Endothelial cell of umbilical vein (primary cell): ENCODE data around the gene DOC2B. TPM values are rescaled to one million over a fixed set of nuclear protein-coding genes. Genes with fewer than 3 reads are reported as not detected.

ENCODE experiments used
- BruUV-seq: library from RNA; stranded (reverse); fragments of 400-500 nt; replicated peaks from 2 replicates; lab custom pipeline; 2021; lab: Mats Ljungman, UMichigan
- CTCF ChIA-PET: fragments of 300-600, 350-600 bp; sonication (Branson Sonifier 250); formaldehyde crosslinking; loops from one replicate; lab custom pipeline; 2021; ENCODE audit warnings: antibody characterized with exemption, inconsistent platforms; lab: Charles Lee
- POLR2A ChIA-PET: fragments of 300-600, 350-600 bp; sonication (Branson Sonifier 250); formaldehyde crosslinking; loops from one replicate; lab custom pipeline; 2021; ENCODE audit warnings: antibody characterized with exemption, inconsistent platforms; lab: Charles Lee
- DNase-seq: peaks from one replicate; pipeline ENCODE4 v3.0.0-alpha.2; 2011; ENCODE audit warnings: low read depth, low spot score
- FAIRE-seq: peaks from 2 replicates; lab custom pipeline; 2011; peaks lifted over from hg19 to GRCh38; lab: Jason Lieb, UNC
- H2AFZ ChIP-seq: 2 replicates; pipeline ENCODE4 v1.6.0; 2012; ENCODE audit warnings: low read depth, low read length, control low read depth, inconsistent platforms
- H3K27ac ChIP-seq: 2 replicates; pipeline ENCODE4 v1.5.1; 2011; ENCODE audit warnings: low read depth, mild to moderate bottlenecking, control low read depth, low read length, moderate library complexity; ENCODE audit not compliant: insufficient read depth
- H3K27me3 ChIP-seq, 2 experiments: 2 replicates each; pipeline versions ENCODE4 v1.6.0 to v1.6.1; 2011; ENCODE audit warnings: low read length in 2 of 2, mixed read lengths in 1 of 2; ENCODE audit not compliant: control insufficient read depth in 2 of 2, insufficient read depth in 2 of 2
- H3K36me3 ChIP-seq, 2 experiments: 2 replicates in 1 of 2; 3 replicates in 1 of 2; pipeline ENCODE4 v1.5.1; 2011; ENCODE audit warnings: low read length in 2 of 2, mild to moderate bottlenecking in 1 of 2, moderate library complexity in 1 of 2; ENCODE audit not compliant: control insufficient read depth in 2 of 2, insufficient read depth in 2 of 2; ENCODE audit errors: extremely low read depth in 1 of 2
- H3K4me1 ChIP-seq: 3 replicates; pipeline ENCODE4 v1.5.1; 2011; ENCODE audit warnings: mild to moderate bottlenecking, low read length; ENCODE audit not compliant: control insufficient read depth, insufficient read depth; ENCODE audit errors: extremely low read depth
- H3K4me2 ChIP-seq: 2 replicates; pipeline ENCODE4 v1.6.1; 2011; ENCODE audit warnings: low read length, control low read depth, mixed read lengths; ENCODE audit not compliant: insufficient read depth
- H3K4me3 ChIP-seq, 3 experiments: fragments of 200-600 bp in 1 of 3; sonication (generic), shearing (Covaris generic) in 1 of 3; replicated peaks in 1 of 3; 2 replicates each; pipeline ENCODE4 v1.5.1; 2011 to 2016; ENCODE audit warnings: control low read depth in 3 of 3, low read length in 3 of 3, mild to moderate bottlenecking in 2 of 3, inconsistent platforms in 1 of 3, low read depth in 1 of 3, moderate library complexity in 1 of 3; ENCODE audit not compliant: insufficient read depth in 1 of 3
- H3K79me2 ChIP-seq: 2 replicates; pipeline ENCODE4 v1.6.0; 2012; ENCODE audit warnings: low read length, inconsistent platforms; ENCODE audit not compliant: control insufficient read depth, insufficient read depth
- H3K9ac ChIP-seq: replicated peaks from 2 replicates; pipeline ENCODE3; 2011; ENCODE audit warnings: low read length, control low read depth; ENCODE audit not compliant: insufficient read depth; ENCODE audit errors: extremely low read depth
- H3K9me1 ChIP-seq: replicated peaks from 3 replicates; pipeline ENCODE4 v1.6.0; 2011; ENCODE audit warnings: mild to moderate bottlenecking, low read length; ENCODE audit not compliant: control insufficient read depth, insufficient read depth; ENCODE audit errors: extremely low read depth
- H3K9me3 ChIP-seq: replicated peaks from 2 replicates; pipeline ENCODE4 v1.5.1; 2012; ENCODE audit warnings: low read length, inconsistent platforms; ENCODE audit not compliant: control insufficient read depth, insufficient read depth
- H4K20me1 ChIP-seq: replicated peaks from 2 replicates; pipeline ENCODE3; 2011; ENCODE audit warnings: mild to moderate bottlenecking, low read length; ENCODE audit not compliant: control insufficient read depth, insufficient read depth; ENCODE audit errors: extremely low read depth
- EZH2 ChIP-seq: IDR thresholded peaks from 2 replicates; pipeline ENCODE4 v1.6.1; 2012; ENCODE audit warnings: borderline replicate concordance, low read depth, mild to moderate bottlenecking, moderate library complexity, low read length, inconsistent platforms; ENCODE audit not compliant: severe bottlenecking
- GATA2 ChIP-seq: IDR thresholded peaks from 2 replicates; pipeline ENCODE4 v1.7.0; 2011; ENCODE audit warnings: low read depth, mild to moderate bottlenecking, moderate library complexity, mixed read lengths, low read length; ENCODE audit not compliant: insufficient read length, insufficient read depth
- MAX ChIP-seq: IDR thresholded peaks from 2 replicates; pipeline ENCODE4 v1.6.1; 2011; ENCODE audit not compliant: insufficient read depth, insufficient read length
- MYC ChIP-seq: IDR thresholded peaks from one replicate; pipeline ENCODE4 v1.6.1; 2011; ENCODE audit warnings: mild to moderate bottlenecking, low read depth, low read length
- POLR2A ChIP-seq: IDR thresholded peaks from 2 replicates; pipeline ENCODE4 v1.6.1; 2012; ENCODE audit warnings: low read depth, mild to moderate bottlenecking, control low read depth, low read length
- dilution Hi-C: fragments of 300-500 bp; cut with MboI; formaldehyde crosslinking; loops from one replicate; pipeline ENCODE4 v1.15.0; 2019; ENCODE audit warnings: low sequenced_read_pairs; ENCODE audit not compliant: extremely low pct_ligation_motif_present
- intact Hi-C: fragments of 100-400 bp; cut with micrococcal nuclease; formaldehyde crosslinking; loops from one replicate; pipeline ENCODE4 v1.10.0; 2022
- polyA plus RNA-seq, 4 experiments: library from polyadenylated mRNA; depleted of rRNA in 3 of 4; stranded (reverse) in 3 of 4; unstranded in 1 of 4; fragments of >200 nt; gene quantifications; 2 replicates each; pipeline versions ENCODE4 v1.2.1 to v1.2.3, GENCODE V29; 2011 to 2012; ENCODE audit warnings: missing spikeins in 1 of 4
- total RNA-seq: library from RNA; stranded (reverse); gene quantifications from 2 replicates; pipeline ENCODE4 v1.2.3, GENCODE V29; 2021
- TF ChIP-seq, protein P1 (sequence below), 2 donors: IDR thresholded peaks; 1 replicate in 1 of 2; 2 replicates in 1 of 2; pipeline ENCODE4 v1.5.1; 2011; ENCODE audit warnings: low read length in 2 of 2, mild to moderate bottlenecking in 2 of 2, moderate library complexity in 2 of 2, control low read depth in 1 of 2, inconsistent platforms in 1 of 2, low read depth in 1 of 2; ENCODE audit not compliant: insufficient read depth in 1 of 2; ENCODE audit errors: extremely low read depth in 1 of 2

The DOC2B gene
- total and polyA plus RNA-seq, 2 donors (not counting 3 experiments of a cell fraction or from before 2014, with no cell fraction given), result 0.10 to 0.22 TPM

- H3K36me3 ChIP-seq, result no peaks in the 10 kb centered on the region
- CTCF ChIA-PET, result interaction anchor here (1.2 kb wide), 1 partner anchor 9 kb away, joined by 4 read pairs; no protein-coding TSS in a partner anchor
- H3K79me2 ChIP-seq, result no peaks in the 10 kb centered on the region
- H4K20me1 ChIP-seq, result no peaks in the 10 kb centered on the region
- intact Hi-C loops, result no loop called here
- no peak overlapping the region for H2AFZ ChIP-seq
- BruUV-seq, result no TSS peak
- no peaks in the 10 kb centered on the region for H3K9me1 ChIP-seq
- dilution Hi-C loops, result no loop called here
- no peak overlapping the region for H3K27ac ChIP-seq
- H3K9me3 ChIP-seq, result no peaks in the 10 kb centered on the region
- no peak for TF ChIP-seq POLR2A
- TF ChIP-seq GATA2, result no peak
- TF ChIP-seq, protein P1, sequence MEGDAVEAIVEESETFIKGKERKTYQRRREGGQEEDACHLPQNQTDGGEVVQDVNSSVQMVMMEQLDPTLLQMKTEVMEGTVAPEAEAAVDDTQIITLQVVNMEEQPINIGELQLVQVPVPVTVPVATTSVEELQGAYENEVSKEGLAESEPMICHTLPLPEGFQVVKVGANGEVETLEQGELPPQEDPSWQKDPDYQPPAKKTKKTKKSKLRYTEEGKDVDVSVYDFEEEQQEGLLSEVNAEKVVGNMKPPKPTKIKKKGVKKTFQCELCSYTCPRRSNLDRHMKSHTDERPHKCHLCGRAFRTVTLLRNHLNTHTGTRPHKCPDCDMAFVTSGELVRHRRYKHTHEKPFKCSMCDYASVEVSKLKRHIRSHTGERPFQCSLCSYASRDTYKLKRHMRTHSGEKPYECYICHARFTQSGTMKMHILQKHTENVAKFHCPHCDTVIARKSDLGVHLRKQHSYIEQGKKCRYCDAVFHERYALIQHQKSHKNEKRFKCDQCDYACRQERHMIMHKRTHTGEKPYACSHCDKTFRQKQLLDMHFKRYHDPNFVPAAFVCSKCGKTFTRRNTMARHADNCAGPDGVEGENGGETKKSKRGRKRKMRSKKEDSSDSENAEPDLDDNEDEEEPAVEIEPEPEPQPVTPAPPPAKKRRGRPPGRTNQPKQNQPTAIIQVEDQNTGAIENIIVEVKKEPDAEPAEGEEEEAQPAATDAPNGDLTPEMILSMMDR (IDR thresholded peaks at IDR 0.05; ENCODE audit: extremely low read depth in 1 of 2, insufficient read depth in 1 of 2, low read depth in 1 of 2, low read length in 2 of 2), result no peak
- TF ChIP-seq EZH2, result no peak
- no peak for TF ChIP-seq MYC
- no peak for TF ChIP-seq MAX
- POLR2A ChIA-PET, result no interaction called here
- no peak overlapping the region for H3K4me3 ChIP-seq
- peaks cover 8% of the 10 kb centered on the region for H3K4me1 ChIP-seq
- H3K27me3 ChIP-seq, result no peaks in the 10 kb centered on the region
- FAIRE-seq (no peak), DNase-seq (no peak)
- H3K9ac ChIP-seq, result no peak overlapping the region
- H3K4me2 ChIP-seq, result no peak overlapping the region
Observed at GRCh38 chr17:153851-154250, 27.6 kb downstream of the DOC2B start.
